Measurements from ENCODE around the gene SEPTIN12.

Gene SEPTIN12

DNA sequence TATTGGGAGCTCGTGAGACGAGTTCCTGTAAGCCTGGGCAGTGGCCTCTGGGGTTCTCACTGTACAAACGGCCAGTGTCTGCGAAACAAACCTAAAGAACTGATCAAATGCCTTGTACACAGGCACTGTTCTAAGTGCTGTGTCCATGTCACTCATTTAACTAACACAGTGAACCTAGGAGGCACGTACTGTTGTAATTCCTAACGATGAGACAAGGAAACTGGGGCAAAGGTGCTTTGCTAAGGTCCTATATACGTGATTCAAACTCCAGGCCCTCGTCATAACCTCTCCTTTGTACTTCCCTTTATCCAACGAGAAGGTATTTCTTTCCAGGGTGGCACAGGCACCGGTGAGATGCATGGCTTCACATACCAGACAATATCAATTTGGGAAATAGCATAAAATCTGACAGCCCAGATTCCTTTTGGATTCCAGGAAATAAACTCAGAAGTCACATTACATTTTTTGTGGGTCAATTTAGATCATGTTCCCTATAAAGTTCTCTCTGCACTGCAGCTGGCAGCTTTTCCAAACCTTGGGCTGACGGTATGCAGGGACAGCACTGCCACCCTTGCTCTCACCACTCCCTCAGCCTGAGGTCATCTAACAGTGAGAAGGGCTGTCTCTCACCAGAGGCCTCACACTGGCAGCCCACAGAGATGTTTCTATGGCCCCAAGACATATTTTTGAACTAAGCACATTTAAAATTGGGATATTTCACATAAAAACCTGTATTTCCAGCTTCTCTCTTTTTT lies 40.6 kb upstream of the SEPTIN12 start:
- no peak overlapping the region for H3K4me3 ChIP-seq (ENCODE audit: low read depth, low read length)
- TF ChIP-seq, protein P1, sequence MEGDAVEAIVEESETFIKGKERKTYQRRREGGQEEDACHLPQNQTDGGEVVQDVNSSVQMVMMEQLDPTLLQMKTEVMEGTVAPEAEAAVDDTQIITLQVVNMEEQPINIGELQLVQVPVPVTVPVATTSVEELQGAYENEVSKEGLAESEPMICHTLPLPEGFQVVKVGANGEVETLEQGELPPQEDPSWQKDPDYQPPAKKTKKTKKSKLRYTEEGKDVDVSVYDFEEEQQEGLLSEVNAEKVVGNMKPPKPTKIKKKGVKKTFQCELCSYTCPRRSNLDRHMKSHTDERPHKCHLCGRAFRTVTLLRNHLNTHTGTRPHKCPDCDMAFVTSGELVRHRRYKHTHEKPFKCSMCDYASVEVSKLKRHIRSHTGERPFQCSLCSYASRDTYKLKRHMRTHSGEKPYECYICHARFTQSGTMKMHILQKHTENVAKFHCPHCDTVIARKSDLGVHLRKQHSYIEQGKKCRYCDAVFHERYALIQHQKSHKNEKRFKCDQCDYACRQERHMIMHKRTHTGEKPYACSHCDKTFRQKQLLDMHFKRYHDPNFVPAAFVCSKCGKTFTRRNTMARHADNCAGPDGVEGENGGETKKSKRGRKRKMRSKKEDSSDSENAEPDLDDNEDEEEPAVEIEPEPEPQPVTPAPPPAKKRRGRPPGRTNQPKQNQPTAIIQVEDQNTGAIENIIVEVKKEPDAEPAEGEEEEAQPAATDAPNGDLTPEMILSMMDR (IDR thresholded peaks at IDR 0.05; ENCODE audit: insufficient read depth, low read depth, low read length, missing control alignments) = no peak
- no peak for DNase-seq (ENCODE audit: low read depth)

DNA sequence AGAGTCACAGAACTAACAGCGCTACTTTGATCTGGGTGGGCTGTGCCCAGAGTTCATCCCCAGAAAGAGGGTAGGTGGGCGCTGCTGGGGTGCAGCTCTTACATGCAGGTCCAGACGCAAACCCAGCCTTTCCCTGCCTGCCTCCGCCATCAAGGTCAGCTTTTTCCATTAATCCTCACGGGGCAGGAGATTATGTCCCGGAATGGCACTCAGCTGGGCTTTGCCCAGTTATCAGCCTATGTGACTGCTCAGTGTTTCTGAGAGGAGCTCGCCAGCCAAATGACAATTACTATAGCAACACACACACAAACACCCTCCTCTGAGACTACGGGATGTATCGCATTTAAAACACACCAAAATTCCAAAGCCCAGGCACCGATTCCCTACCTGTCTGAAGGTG lies 38.8 kb upstream of the SEPTIN12 start:
- DNase-seq (ENCODE audit: low read depth) = no peak
- TF ChIP-seq, protein P1 (IDR thresholded peaks at IDR 0.05; ENCODE audit: insufficient read depth, low read depth, low read length, missing control alignments) = no peak
- H3K4me3 ChIP-seq (ENCODE audit: low read depth, low read length) = no peak overlapping the region

DNA sequence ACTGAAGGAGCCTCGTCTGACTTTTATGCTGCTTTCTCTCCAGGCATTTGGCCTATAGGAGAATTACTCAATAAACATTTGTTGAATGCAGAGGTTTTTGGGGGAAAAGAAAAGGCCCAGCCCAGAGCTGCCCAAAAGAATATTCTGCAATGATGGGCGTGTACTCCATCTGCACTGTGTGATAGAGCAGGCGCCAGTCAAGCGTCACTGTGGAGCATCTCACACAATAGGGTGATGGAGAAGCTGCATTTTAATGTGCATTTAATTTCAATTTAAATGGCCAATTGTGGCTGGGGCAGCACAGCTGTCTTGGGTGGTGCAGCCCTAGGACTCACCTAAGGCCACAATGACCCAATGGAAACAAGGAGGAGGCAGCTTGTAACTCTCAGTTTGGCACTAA lies 38.4 kb upstream of the SEPTIN12 start:
- DNase-seq (ENCODE audit: low read depth) = no peak
- TF ChIP-seq, protein P1 (IDR thresholded peaks at IDR 0.05; ENCODE audit: insufficient read depth, low read depth, low read length, missing control alignments) = no peak

DNA sequence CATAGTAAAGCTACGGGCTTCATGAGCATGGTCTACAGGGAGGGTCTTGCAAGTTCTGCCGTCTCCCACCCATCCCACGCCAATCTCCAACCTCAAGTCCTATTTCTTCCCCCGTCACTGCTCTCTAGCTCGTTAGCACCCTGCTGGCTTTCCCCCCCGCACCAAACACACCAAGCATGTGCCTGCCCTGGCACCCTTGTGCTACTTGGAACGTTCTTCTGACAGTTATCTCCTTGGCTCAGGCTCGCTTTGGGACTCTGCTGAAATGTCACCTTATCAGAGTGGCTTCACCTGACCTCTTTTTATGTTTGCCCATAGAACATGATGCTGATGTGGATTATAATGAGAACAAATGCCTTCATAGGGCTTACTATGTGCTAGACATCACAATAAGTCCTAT lies 37.1 kb upstream of the SEPTIN12 start:
- TF ChIP-seq, protein P1 (IDR thresholded peaks at IDR 0.05; ENCODE audit: insufficient read depth, low read depth, low read length, missing control alignments) = no peak
- H3K4me3 ChIP-seq (ENCODE audit: low read depth, low read length) = no peak overlapping the region
- no peak for DNase-seq (ENCODE audit: low read depth)

More for the DNA sequence above, 38.4 kb upstream of the SEPTIN12 start:
- H3K4me3 ChIP-seq (ENCODE audit: low read depth, low read length) = no peak overlapping the region

DNA sequence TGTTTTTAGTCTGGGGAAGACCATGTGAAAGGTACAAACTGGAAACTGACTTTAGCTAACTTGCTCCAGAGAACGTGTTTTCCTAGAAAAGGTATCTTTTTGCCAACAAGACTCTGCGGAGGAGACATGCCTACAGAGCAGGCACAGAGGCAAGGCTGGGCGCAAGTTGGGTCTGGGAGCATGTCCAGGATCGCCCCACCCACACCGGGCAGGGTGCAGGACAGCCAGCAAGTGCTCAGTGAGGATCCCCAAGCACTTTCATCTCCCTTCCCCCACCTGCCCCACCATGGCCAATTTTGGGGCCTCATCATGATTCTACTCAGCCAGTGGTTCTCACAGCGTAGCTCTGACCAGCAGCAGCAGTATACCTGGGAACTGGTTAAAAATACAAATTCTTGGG lies 32.5 kb upstream of the SEPTIN12 start:
- no peak for DNase-seq (ENCODE audit: low read depth)
- TF ChIP-seq, protein P1 (IDR thresholded peaks at IDR 0.05; ENCODE audit: insufficient read depth, low read depth, low read length, missing control alignments) = no peak
- H3K4me3 ChIP-seq (ENCODE audit: low read depth, low read length) = no peak overlapping the region

DNA sequence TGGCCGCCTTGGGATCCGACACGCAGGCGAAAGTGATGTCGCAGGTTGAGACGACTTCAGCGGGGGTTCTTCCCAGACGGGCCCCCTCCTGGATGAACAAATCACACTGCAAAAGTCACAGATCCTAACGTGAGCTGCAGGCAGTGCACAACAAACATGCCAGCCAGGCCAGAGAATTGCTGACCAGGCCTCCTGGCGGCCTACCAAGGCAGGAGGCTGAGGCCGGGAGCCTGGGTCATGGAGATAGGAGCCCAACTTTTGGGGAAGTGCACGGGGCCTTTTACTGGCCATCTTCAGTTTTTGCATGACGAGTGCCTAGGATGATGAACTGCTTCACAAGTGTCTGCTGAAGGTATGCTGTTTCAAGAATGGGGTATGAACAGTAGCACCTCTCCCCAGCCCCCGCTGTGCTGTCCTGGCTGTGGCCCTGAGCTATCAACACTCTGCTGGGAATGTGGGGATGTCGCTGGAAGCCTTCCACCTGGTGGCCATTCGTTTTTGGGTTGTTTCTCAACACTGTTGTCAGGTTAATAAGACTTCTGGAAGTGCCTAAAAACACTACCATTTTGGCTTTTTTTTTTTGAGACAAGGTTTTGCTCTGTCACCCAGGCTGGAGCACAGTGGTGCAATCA lies 26.5 kb upstream of the SEPTIN12 start:
- no peak overlapping the region for H3K4me3 ChIP-seq (ENCODE audit: low read depth, low read length)
- TF ChIP-seq, protein P1 (IDR thresholded peaks at IDR 0.05; ENCODE audit: insufficient read depth, low read depth, low read length, missing control alignments) = no peak
- no peak for DNase-seq (ENCODE audit: low read depth)
